CD4-positive, alpha-beta T cell (primary cell): ENCODE measurements around the gene ARF4. TPM values are rescaled to one million over a fixed set of nuclear protein-coding genes. Genes with fewer than 3 reads are reported as not detected.
A peak's percentile ranks its signal among the peaks of the same experiment; 100 is the strongest.

Source experiments
- ATAC-seq: fragments of 200-7000 bp; cut with Tn5 transposase; one replicate; pipeline ENCODE4 v1.10.0; 2022; ENCODE audit warnings: mild to moderate bottlenecking; ENCODE audit not compliant: poor library complexity
- CTCF ChIA-PET: fragments of 350-600 bp; sonication (Branson Sonifier 250); formaldehyde crosslinking; loops from one replicate; lab custom pipeline; 2021; ENCODE audit warnings: antibody characterized with exemption, inconsistent platforms; lab: Charles Lee
- POLR2A ChIA-PET: fragments of 350-600 bp; sonication (Branson Sonifier 250); formaldehyde crosslinking; loops from one replicate; lab custom pipeline; 2021; ENCODE audit warnings: antibody characterized with exemption, inconsistent platforms; lab: Charles Lee
- DNase-seq, 14 experiments: peaks; one replicate each; pipeline ENCODE4 v3.0.0-alpha.2; 2013 to 2020; ENCODE audit warnings: mixed read lengths in 2 of 14
- H3K27ac ChIP-seq, 2 donors: one replicate each; pipeline versions ENCODE4 v1.5.1 to v1.7.0; 2013; ENCODE audit warnings: low read length in 2 of 2, low read depth in 1 of 2, mild to moderate bottlenecking in 1 of 2
- H3K27me3 ChIP-seq, 2 experiments: 1 replicate in 1 of 2; 2 replicates in 1 of 2; pipeline versions ENCODE4 v1.6.1 to v1.7.0; 2013; ENCODE audit warnings: low read length in 2 of 2, control low read depth in 1 of 2, mild to moderate bottlenecking in 1 of 2, moderate library complexity in 1 of 2; ENCODE audit not compliant: insufficient read depth in 2 of 2, control insufficient read depth in 1 of 2
- H3K36me3 ChIP-seq: one replicate; pipeline ENCODE4 v1.6.1; 2013; ENCODE audit warnings: low read length, control low read depth; ENCODE audit not compliant: insufficient read depth
- H3K4me1 ChIP-seq: one replicate; pipeline ENCODE4 v1.6.1; 2013; ENCODE audit warnings: low read length, control low read depth; ENCODE audit not compliant: insufficient read depth
- H3K4me3 ChIP-seq: one replicate; pipeline ENCODE4 v1.5.1; 2013; ENCODE audit warnings: mild to moderate bottlenecking, low read length, moderate library complexity
- H3K9me3 ChIP-seq, 2 experiments: 1 replicate in 1 of 2; 2 replicates in 1 of 2; pipeline versions ENCODE4 v1.6.1 to v1.7.0; 2013; ENCODE audit warnings: low read length in 2 of 2, mild to moderate bottlenecking in 2 of 2, control low read depth in 1 of 2, moderate library complexity in 1 of 2; ENCODE audit not compliant: control insufficient read depth in 1 of 2, insufficient read depth in 1 of 2
- H3K27ac Mint-ChIP-seq: one replicate; pipeline ENCODE4 v1.8.0; 2020; ENCODE audit warnings: mixed read lengths
- H3K27me3 Mint-ChIP-seq: one replicate; pipeline ENCODE4 v1.8.0; 2021; ENCODE audit warnings: mixed read lengths
- H3K36me3 Mint-ChIP-seq: one replicate; pipeline ENCODE4 v1.8.0; 2021; ENCODE audit warnings: low read depth, mixed read lengths
- H3K4me1 Mint-ChIP-seq: one replicate; pipeline ENCODE4 v1.8.0; 2021; ENCODE audit warnings: low read depth, mixed read lengths
- H3K4me3 Mint-ChIP-seq: one replicate; pipeline ENCODE4 v1.8.0; 2020; ENCODE audit warnings: mild to moderate bottlenecking, mixed read lengths
- H3K9me3 Mint-ChIP-seq: one replicate; pipeline ENCODE4 v1.8.0; 2020; ENCODE audit warnings: mixed read lengths
- CTCF ChIP-seq: fragments of 200-600 bp; IDR thresholded peaks from one replicate; pipeline ENCODE4 v1.8.0; 2022; ENCODE audit warnings: antibody characterized with exemption, mild to moderate bottlenecking
- intact Hi-C, 2 experiments: fragments of 100-400 bp; cut with DNase I in 1 of 2; cut with micrococcal nuclease in 1 of 2; formaldehyde crosslinking; loops; one replicate each; pipeline versions ENCODE4 v1.15.1 to v1.9.0; 2023 to 2025; cut with DNase I, micrococcal nuclease
- total RNA-seq, 174 experiments: library from RNA in 2 of 174; stranded (reverse) in 2 of 174; gene quantifications; one replicate each; pipeline ENCODE4 v1.2.3 and lab custom pipeline; 2021 to 2026

ARF4 gene
- total RNA-seq, 2 experiments from 2014 or later, result 56.7 to 59.9 TPM

GRCh38 chr3:57594144-57594543 is 3.0 kb downstream of the ARF4 start:
- H3K4me1 ChIP-seq, result peaks cover 32% of the 10 kb centered on the region
- POLR2A ChIA-PET, result interaction anchor here (7.0 kb wide), 1 partner anchor 38 kb away, joined by 190 read pairs; the partner anchor contains the start of gene PDE12
- peak overlapping the region; percentile 97 for H3K27ac Mint-ChIP-seq
- H3K27me3 Mint-ChIP-seq, result no peaks in the 10 kb centered on the region
- no peaks in the 10 kb centered on the region for H3K36me3 ChIP-seq
- H3K4me3 ChIP-seq, result no peak overlapping the region
- CTCF ChIA-PET, result interaction anchor here (1.3 kb wide), 1 partner anchor 38 kb away, joined by 3 read pairs; the partner anchor contains the start of gene PDE12
- H3K4me3 Mint-ChIP-seq, result peak overlapping the region; percentile 85
- intact Hi-C loops, result no loop called here
- no peaks in the 10 kb centered on the region for H3K9me3 Mint-ChIP-seq
- H3K4me1 Mint-ChIP-seq, result peaks cover 61% of the 10 kb centered on the region
- no peak for DNase-seq
- no peak for ATAC-seq
- TF ChIP-seq CTCF, result no peak
- H3K27me3 ChIP-seq, result no peaks in the 10 kb centered on the region
- peaks cover 54% of the 10 kb centered on the region for H3K36me3 Mint-ChIP-seq
- peaks cover 0 to 3% of the 10 kb centered on the region in 2 experiments for H3K9me3 ChIP-seq
- no peak overlapping the region for H3K27ac ChIP-seq

GRCh38 chr3:57592306-57592705 is 4.8 kb downstream of the ARF4 start:
- Mint-ChIP-seq H3K36me3 (peaks cover 49% of the 10 kb centered on the region), H3K4me3 (no peak overlapping the region), H3K9me3 (no peaks in the 10 kb centered on the region), H3K4me1 (peaks cover 55% of the 10 kb centered on the region), H3K27ac (peak overlapping the region; percentile 8), H3K27me3 (no peaks in the 10 kb centered on the region)
- no peak for TF ChIP-seq CTCF
- H3K4me3 ChIP-seq, result no peak overlapping the region
- peaks cover 19% of the 10 kb centered on the region for H3K4me1 ChIP-seq
- no peak overlapping the region for H3K27ac ChIP-seq
- no peaks in the 10 kb centered on the region for H3K36me3 ChIP-seq
- DNase-seq (no peak), ATAC-seq (no peak)
- ChIA-PET POLR2A (interaction anchor here (7.0 kb wide), 1 partner anchor 36 kb away, joined by 190 read pairs; the partner anchor contains the start of gene PDE12), CTCF (no interaction called here)
- intact Hi-C loops, result no loop called here
- H3K27me3 ChIP-seq, result no peaks in the 10 kb centered on the region
- H3K9me3 ChIP-seq, result peaks cover 0 to 3% of the 10 kb centered on the region in 2 experiments

GRCh38 chr3:57587905-57588304 is 9.2 kb downstream of the ARF4 start:
- Mint-ChIP-seq H3K27me3 (no peaks in the 10 kb centered on the region), H3K27ac (no peak overlapping the region), H3K4me1 (peaks cover 48% of the 10 kb centered on the region), H3K9me3 (no peaks in the 10 kb centered on the region), H3K4me3 (no peak overlapping the region), H3K36me3 (peaks cover 54% of the 10 kb centered on the region)
- H3K9me3 ChIP-seq, result no peaks in the 10 kb centered on the region
- no peaks in the 10 kb centered on the region for H3K27me3 ChIP-seq
- H3K4me3 ChIP-seq, result no peak overlapping the region
- no peak for ATAC-seq
- intact Hi-C loops, result loop anchor here in 1 of 2 experiments (10.0 kb wide), 1 partner anchor 193 kb away; no protein-coding TSS in a partner anchor
- no peak for TF ChIP-seq CTCF
- CTCF ChIA-PET, result no interaction called here
- peaks cover 7% of the 10 kb centered on the region for H3K4me1 ChIP-seq
- peaks cover 20% of the 10 kb centered on the region for H3K36me3 ChIP-seq
- no peak overlapping the region for H3K27ac ChIP-seq
- POLR2A ChIA-PET, result interaction anchor here (1.8 kb wide), 1 partner anchor 10 kb away, joined by 5 read pairs; the partner anchor contains the start of gene ARF4
- DNase-seq, result no peak
